Stimulated activated CD8-positive, alpha-beta memory T cell treated with anti-CD3 and anti-CD28 coated beads, Interleukin-2, amount 100 ng/mL, for 1 hour (primary cell): Measurements from ENCODE around the gene TBC1D22A.
"Not testable (repeated sequence)": the region's sequence is repeated elsewhere in the genome, so short reads cannot be mapped to it uniquely, and the experiment has no call there.

Source experiments
- DNase-seq, 2 donors: peaks; one replicate each; pipeline ENCODE4 v3.0.0-alpha.2; 2020; ENCODE audit warnings: low read depth in 2 of 2

TBC1D22A gene

DNA sequence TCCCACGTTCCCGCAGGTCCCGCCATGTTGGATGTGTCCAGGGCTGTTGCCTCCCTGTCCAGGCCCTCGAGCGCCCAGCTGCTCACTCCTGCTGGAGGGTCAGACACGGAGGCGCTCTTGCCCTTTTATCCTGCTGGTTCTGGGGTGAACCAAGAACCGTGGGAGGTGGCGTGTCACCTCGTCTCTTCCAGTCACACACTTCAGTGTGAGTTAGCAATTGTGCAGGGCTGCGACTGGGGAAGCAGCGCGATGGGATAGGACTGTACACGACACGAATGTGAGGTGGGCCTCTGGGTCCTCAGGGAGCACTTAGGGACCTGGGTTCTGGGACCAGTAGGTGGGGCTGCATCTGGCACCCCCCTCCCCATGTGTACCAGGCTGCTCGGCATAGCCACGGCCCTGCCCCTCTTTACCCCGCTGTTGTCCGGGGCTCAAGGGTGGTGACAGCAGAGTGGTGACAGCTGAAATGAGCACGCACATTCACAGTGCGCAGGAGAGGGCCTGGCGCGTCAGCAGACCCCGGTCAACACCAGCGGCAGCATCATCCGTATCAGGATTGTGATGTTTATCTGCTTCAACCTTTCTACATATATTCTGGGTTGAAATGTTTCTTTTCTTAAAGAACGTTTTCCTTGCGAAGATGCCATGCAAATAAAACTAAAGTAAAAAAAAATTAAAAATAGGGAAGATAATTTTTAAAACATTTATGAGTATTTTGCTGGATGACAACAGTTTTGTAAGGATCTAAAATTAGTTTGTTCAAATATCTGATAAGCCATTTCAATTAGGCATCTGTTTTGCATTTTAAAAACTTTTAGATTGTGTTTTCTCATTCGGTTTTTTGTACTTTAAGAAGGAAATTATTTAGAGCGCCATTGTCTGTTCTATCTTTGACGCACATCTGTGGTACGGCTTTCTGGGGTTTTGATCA, 210.7 kb downstream of the TBC1D22A start:
- DNase-seq, result no peak

GRCh38 chr22:46974077-46974476, 211.6 kb downstream of the TBC1D22A start:
- no peak for DNase-seq

DNA sequence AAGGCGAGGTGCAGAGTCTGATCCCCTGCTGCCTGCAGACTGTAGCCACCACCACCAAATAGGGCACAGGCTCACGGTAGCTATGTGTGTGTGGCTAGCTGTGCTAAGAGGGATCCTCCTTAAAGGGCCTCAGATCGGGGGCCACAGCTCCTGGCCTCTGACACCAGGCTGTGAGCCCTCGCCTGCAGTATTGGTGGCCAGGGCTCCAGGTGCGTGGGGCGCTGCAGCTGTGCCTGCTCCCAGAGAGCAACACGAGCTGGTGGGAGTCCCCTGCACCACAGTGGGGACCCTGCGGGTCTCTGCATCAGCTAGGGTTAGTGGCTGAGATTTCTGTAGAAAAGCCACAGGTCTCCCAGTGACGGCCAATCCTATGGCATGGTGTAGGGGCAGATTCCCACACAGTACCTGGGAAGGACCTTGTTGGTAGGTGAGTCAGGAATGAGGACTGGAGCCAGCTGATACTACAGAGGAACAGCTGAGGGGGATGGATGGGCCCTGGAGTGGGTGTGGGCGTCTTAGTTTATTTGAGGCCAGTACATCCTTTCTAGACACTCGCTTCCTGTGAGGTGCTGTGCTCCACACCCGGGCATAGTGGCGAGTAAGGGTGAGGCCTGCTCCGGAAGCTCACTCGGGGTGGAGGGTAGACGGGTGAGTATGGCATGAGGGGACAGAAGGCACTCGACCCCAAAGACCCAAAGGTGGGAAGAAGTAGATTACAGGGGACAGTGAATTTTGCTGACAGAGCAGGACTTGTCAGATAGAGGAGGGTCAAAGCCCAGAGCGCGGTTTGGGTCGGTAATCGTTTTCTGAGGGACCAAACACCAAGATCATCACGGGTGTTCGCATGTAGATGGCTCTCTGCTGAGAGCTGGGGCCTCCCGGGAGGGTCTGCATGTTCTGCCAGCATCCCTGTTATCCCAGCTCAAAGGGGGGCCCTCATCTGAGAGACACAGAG, 212.5 kb downstream of the TBC1D22A start:
- DNase-seq, result no peak

DNA sequence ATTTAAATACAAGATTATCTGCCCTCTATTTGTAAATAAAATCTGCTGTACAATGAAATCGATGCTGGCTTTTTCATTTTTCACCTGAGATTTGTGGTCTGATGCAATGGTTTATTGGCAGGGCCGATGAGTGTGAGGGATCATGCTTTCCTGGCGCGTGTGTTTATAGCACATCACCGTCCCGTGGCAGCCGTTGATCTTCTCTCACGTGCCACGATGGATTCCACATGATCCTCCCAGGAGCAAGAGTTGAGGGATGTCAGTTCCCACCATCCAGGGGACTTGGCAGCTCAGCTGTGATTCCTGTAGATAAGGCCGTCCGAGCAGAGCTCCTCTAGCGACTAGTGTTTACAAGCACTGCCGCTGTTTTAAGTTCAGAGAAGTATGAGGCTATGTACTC, 213.7 kb downstream of the TBC1D22A start:
- DNase-seq, result no peak

DNA sequence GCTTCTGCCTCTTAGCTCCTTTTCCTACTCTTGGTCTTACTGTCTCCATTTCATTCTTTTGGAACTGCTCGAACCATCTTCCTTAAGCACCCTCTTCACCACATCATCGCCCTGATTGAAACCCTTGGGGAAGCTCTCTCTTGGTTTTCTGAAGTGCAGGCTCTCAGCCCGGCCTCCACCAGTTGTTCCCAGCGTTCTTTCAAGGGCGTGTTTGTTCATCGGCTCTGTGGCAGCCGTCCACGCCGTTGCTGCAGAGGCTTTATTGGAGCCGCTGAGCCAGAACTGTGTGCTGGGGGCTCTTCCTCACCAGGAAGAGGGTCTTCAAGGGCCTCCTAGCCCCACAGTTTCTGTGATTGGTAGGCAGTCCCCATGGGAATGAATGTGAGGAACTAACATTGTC, 214.1 kb downstream of the TBC1D22A start:
- DNase-seq, result no peak

DNA sequence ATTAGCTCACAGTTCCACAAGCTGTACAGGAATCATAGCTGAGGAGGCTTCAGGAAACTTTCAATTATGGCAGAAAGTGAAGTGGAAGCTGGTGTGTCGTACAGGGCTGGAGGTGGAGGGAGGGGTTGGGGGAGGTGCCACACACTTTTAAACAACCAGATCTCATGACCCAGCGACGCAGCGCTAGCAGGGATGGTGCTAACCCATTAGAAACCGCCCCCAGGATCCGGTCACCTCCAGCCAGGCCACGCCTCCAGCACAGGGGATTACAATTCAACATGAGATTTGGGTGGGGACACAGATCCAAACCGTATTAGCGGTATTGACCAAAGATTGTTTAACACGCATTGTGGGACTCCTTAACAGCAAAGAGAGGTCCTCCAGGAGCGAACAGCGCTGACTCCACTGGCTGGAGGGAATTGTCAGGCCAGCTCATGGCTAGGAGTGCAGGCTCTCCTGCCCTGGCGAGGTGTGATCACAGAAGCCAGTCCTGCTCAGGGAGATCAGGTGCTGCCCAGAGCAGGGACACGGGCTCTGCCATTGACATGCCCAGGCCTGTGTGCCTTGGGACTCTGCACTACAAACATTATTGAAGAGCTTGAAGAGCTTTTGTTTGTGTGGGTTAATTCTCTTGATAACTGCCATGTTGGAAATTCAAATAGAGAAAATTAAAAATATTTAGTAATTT, 215.3 kb downstream of the TBC1D22A start:
- no peak for DNase-seq

GRCh38 chr22:46978668-46979067, 216.2 kb downstream of the TBC1D22A start:
- DNase-seq, result not testable (repeated sequence)

- no peak for DNase-seq
Measured at GRCh38 chr22:46979506-46979905, 217.1 kb downstream of the TBC1D22A start.

DNA sequence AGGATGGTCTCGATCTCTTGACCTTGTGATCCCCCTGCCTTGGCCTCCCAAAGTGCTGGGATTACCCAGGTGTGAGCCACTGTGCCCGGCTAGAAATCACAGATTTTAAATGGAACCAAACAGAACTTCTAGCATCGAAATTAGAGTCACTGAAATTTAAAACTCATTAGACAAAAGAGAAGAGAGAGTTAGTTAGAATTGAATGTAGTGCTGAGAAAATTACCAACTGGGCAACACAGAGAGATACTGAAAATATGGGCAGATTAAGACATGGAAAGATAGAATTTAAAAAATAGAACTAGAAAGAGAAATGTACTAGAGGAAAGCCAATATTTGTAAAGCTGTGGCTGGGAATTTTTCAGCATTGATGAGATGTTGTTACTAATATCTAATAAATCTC, 217.9 kb downstream of the TBC1D22A start:
- DNase-seq, result no peak

GRCh38 chr22:46982635-46983034, 220.2 kb downstream of the TBC1D22A start:
- no peak for DNase-seq

GRCh38 chr22:46983046-46983445, 220.6 kb downstream of the TBC1D22A start:
- no peak for DNase-seq

DNA sequence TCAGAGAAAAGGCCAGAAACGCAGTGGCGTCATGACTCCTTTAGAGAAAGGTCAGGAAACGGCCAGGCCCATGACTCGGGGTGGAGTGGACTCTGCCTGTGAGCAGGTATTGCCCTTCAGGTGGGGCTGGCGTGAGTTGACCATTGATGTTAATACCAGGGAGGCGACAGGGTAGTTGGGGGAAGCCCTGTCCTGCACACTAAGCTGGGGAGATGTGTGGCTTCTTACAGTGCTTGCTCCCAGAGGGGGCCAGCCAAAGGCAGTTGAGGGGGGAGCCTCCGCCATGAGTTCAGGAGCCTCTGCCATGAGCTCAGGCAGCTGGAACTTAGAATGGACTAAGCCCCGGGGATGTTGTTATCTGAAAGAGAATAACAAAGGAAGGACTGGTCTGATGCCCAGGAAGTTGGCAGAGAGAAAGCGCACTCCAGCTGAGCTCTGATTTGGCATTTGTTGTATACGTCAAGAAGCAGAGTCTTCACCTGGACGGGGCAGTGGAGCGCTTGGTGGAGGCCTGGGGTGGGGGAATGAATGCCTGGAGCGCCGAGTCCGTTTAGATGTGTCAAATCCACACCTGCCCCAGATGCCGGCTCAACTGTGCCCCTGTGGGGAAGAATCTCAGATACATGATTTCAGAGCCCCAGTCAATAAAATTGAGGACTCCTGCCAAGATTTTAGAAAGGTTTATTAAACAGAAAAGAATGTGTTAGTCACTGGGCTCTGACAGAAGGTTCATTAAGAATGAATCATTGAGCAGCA, 222.5 kb downstream of the TBC1D22A start:
- DNase-seq, result no peak

DNA sequence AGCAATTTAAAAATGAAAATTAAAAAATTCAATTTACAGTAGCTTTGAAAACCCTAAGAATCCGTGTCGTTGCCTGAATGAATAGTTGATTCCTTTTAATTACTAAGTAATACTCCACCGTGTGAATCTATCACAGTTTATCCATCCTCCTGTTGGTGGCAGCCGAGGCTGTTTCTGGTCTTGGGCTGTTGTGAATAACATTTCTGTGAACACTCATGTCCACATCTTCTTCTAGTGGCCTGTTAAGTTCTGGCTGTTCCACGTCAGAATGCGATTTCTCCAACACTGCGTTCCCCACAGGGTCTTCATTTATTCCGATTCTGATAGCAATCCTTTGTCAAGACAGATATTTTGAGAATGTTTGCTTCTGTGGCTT, 223.0 kb downstream of the TBC1D22A start:
- no peak for DNase-seq

DNA sequence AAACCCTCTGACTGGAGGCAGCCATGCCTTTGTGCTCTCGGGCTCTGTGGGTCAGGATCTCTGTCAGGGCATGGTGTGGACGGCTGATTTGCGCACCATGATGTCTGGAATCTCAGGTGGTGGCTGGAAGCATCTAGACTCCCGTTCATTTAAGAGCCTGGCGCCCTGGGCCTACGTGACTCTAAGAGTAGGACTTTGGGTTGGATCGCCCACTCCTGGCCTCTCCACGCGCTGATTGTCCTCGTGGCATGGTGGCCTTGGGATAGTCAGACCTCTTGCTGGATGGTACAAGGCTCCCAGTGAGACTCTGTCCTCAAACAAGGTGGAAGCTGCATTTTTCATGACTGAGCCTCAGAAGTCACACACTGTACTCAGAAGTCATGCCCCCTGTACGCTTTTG, 224.3 kb downstream of the TBC1D22A start:
- DNase-seq, result no peak

DNA sequence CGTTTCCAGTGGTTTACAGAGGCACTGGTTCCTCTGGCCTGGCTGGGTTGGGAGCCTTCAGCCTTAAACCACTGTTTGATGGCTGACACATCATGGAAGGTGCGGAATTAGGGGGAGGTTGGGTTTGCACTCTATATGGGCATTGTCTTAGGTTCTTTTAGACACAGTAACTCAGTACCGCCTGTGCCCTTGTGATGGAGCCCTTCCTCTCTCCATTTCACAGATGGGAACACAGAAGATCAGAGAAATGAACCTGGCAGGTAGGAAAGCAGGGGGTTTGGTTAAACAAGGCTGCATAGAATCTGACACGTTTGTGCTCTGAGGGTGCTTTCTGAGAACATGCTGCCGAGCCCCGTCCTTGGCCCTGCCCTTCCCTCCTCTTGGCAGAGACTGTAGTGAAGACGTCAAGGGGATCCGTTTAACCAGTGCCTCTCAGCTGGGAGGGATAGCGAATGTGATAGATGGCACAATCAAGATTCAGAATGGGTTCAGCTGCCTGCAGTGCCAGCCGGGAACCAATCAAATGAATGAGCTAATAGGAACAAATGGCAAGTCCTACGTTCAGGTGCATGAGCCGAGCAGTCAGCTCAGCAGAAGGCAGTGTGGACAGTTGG, 228.6 kb downstream of the TBC1D22A start:
- no peak for DNase-seq

GRCh38 chr22:46991666-46992065, 229.2 kb downstream of the TBC1D22A start:
- DNase-seq, result no peak

- DNase-seq, result no peak
Measured at GRCh38 chr22:46992121-46992731, 229.8 kb downstream of the TBC1D22A start.

DNA sequence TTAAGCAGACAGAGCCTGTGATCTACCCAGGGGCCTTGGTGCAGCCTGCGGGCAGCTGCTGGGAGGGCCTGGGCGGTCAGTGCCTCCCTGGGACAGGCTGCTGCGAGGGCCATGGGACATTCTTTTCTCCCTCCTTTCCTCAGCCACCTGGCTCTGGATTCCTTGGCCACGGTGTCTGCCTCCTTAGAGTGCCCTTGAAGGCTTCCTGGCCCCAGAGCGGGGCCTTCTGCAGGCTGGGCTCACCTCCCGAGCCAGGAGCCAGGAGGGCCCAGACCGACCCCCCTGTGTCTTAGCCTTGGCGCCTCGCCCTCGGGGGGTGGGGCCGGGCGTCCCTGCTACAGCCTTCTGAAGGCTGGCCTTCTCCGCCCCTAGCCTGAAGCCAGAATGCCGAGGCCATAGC, 231.2 kb downstream of the TBC1D22A start:
- no peak for DNase-seq

GRCh38 chr22:46994265-46994664, 231.8 kb downstream of the TBC1D22A start:
- DNase-seq, result no peak

GRCh38 chr22:46994983-46995382, 232.5 kb downstream of the TBC1D22A start:
- DNase-seq, result no peak
